K562 (cell line): ENCODE measurements around the gene EFCC1. TPM values are rescaled to one million over a fixed set of nuclear protein-coding genes. Genes with fewer than 3 reads are reported as not detected.

Experiments
- ATAC-seq: fragments of 200-7000 bp; cut with Tn5 transposase; 3 replicates; pipeline ENCODE4 v1.9.1; 2020; ENCODE audit warnings: moderate library complexity
- BruUV-seq: library from RNA; stranded (reverse); fragments of 400-500 nt; replicated peaks from 2 replicates; lab custom pipeline; 2021; lab: Mats Ljungman, UMichigan
- CTCF ChIA-PET: fragments of 300-600 bp; formaldehyde crosslinking; extraction: SDS; loops from one replicate; lab custom pipeline; 2021; ENCODE audit warnings: low intra/inter-chr PET ratio; lab: Yijun Ruan, JAX
- POLR2A ChIA-PET: fragments of 300-600, 350-650 bp; sonication (Branson Sonifier 250); formaldehyde crosslinking; extraction: SDS; loops from one replicate; lab custom pipeline; 2021; ENCODE audit warnings: antibody characterized with exemption, inconsistent platforms; lab: Yijun Ruan, JAX
- DNase-seq, 4 experiments: peaks; one replicate each; pipeline versions ENCODE4 v3.0.0 to v3.0.0-alpha.2; 2011 to 2018; ENCODE audit warnings: low spot score in 3 of 4, mixed read lengths in 3 of 4; ENCODE audit errors: extremely low read depth in 1 of 4
- FAIRE-seq: peaks from 2 replicates; lab custom pipeline; 2011; peaks lifted over from hg19 to GRCh38; lab: Jason Lieb, UNC
- H2AFZ ChIP-seq: 2 replicates; pipeline ENCODE4 v1.6.0; 2011; ENCODE audit warnings: low read depth, low read length, control low read depth, inconsistent platforms
- H3K27ac ChIP-seq: fragments of 200-600 bp; 3 replicates; pipeline ENCODE4 v1.8.0; 2011; ENCODE audit warnings: low read depth, mild to moderate bottlenecking, control low read depth, inconsistent platforms, low read length, moderate library complexity, mixed read lengths; ENCODE audit errors: extremely low read depth
- H3K27me3 ChIP-seq, 2 experiments: fragments of 300-600 bp in 1 of 2; 2 replicates in 1 of 2; 3 replicates in 1 of 2; pipeline versions ENCODE4 v1.6.0 to v1.8.0; 2011; ENCODE audit warnings: inconsistent platforms in 2 of 2, low read length in 2 of 2, mild to moderate bottlenecking in 1 of 2, mixed read lengths in 1 of 2, moderate library complexity in 1 of 2; ENCODE audit not compliant: control insufficient read depth in 2 of 2, insufficient read depth in 2 of 2
- H3K36me3 ChIP-seq: fragments of 300-600 bp; 3 replicates; pipeline ENCODE4 v1.8.0; 2011; ENCODE audit warnings: mild to moderate bottlenecking, low read length, inconsistent platforms; ENCODE audit not compliant: control insufficient read depth, insufficient read depth
- H3K4me1 ChIP-seq, 2 experiments: fragments of 200-600 bp in 1 of 2; replicated peaks in 1 of 2; 2 replicates in 1 of 2; 3 replicates in 1 of 2; pipeline versions ENCODE4 v1.5.1 to v1.8.0; 2011; ENCODE audit warnings: inconsistent platforms in 2 of 2, low read length in 2 of 2, mild to moderate bottlenecking in 1 of 2, mixed read lengths in 1 of 2, moderate library complexity in 1 of 2; ENCODE audit not compliant: control insufficient read depth in 2 of 2, insufficient read depth in 2 of 2
- H3K4me2 ChIP-seq: 2 replicates; pipeline ENCODE4 v1.6.1; 2011; ENCODE audit warnings: low read length, control low read depth, inconsistent platforms, mixed read lengths; ENCODE audit not compliant: insufficient read depth
- H3K4me3 ChIP-seq: fragments of 200-600 bp; sonication (generic), shearing (Covaris generic); 2 replicates; pipeline ENCODE4 v1.5.1; 2016; ENCODE audit warnings: control low read depth, inconsistent platforms
- H3K79me2 ChIP-seq: fragments of 200-600 bp; 3 replicates; pipeline ENCODE4 v1.8.0; 2011; ENCODE audit warnings: low read length, inconsistent platforms; ENCODE audit not compliant: control insufficient read depth, insufficient read depth
- H3K9ac ChIP-seq, 2 experiments: 2 replicates each; pipeline versions ENCODE4 v1.6.0 to v1.6.1; 2011; ENCODE audit warnings: low read depth in 2 of 2, low read length in 2 of 2, control low read depth in 1 of 2, inconsistent platforms in 1 of 2, mild to moderate bottlenecking in 1 of 2, mixed read lengths in 1 of 2; ENCODE audit not compliant: insufficient read depth in 1 of 2
- H3K9me1 ChIP-seq: one replicate; pipeline ENCODE4 v1.6.0; 2011; ENCODE audit warnings: inconsistent platforms, mild to moderate bottlenecking, low read length, moderate library complexity; ENCODE audit not compliant: control insufficient read depth, insufficient read depth
- H3K9me3 ChIP-seq: replicated peaks from 2 replicates; pipeline ENCODE4 v1.5.1; 2011; ENCODE audit warnings: low read depth, low read length, inconsistent platforms; ENCODE audit not compliant: control insufficient read depth, insufficient read depth
- H4K20me1 ChIP-seq: replicated peaks from 2 replicates; pipeline ENCODE4 v1.6.1; 2011; ENCODE audit warnings: low read length, inconsistent platforms, mixed read lengths; ENCODE audit not compliant: control insufficient read depth, insufficient read depth
- BACH1 ChIP-seq: fragments of 200-800 bp; sonication (Bioruptor generic); IDR thresholded peaks from 2 replicates; pipeline ENCODE4 v1.6.1; 2016; ENCODE audit warnings: missing genetic modification characterization, missing compliant biosample characterization
- BHLHE40 ChIP-seq: IDR thresholded peaks from 2 replicates; pipeline ENCODE4 v1.6.1; 2011; ENCODE audit warnings: low read length, improper control_type of control experiment
- CSDE1 ChIP-seq, 2 experiments: fragments of 450-650 bp; IDR thresholded peaks; 2 replicates each; pipeline ENCODE4 v1.6.1; 2016; ENCODE audit warnings: mild to moderate bottlenecking in 1 of 2
- RFX7 ChIP-seq: fragments of 250-450 bp; sonication (Bioruptor Pico); IDR thresholded peaks from 2 replicates; pipeline ENCODE4 v1.5.1; 2021; ENCODE audit warnings: mild to moderate bottlenecking
- SP2 ChIP-seq: IDR thresholded peaks from 2 replicates; pipeline ENCODE4 v1.6.1; 2011; ENCODE audit warnings: mild to moderate bottlenecking, low read depth, low read length, moderate library complexity; ENCODE audit not compliant: poor library complexity, severe bottlenecking; ENCODE audit errors: extremely low read depth
- TCF3 ChIP-seq: sonication (generic); formaldehyde crosslinking; IDR thresholded peaks from 2 replicates; pipeline ENCODE4 v1.4.0; 2020; ENCODE audit warnings: mild to moderate bottlenecking, missing genetic modification reagents
- THAP12 ChIP-seq: fragments of 250-450 bp; sonication (Bioruptor Pico); IDR thresholded peaks from 2 replicates; pipeline ENCODE4 v1.9.0; 2021; ENCODE audit warnings: mild to moderate bottlenecking, inconsistent platforms
- TRIM28 ChIP-seq: fragments of 450-650 bp; IDR thresholded peaks from 2 replicates; pipeline ENCODE4 v1.6.1; 2017
- ZNF584 ChIP-seq: fragments of 200-800 bp; sonication (Bioruptor generic); IDR thresholded peaks from 2 replicates; pipeline ENCODE4 v1.6.1; 2016; ENCODE audit warnings: low read depth, mild to moderate bottlenecking, missing genetic modification characterization, missing compliant biosample characterization
- ZNF77 ChIP-seq: fragments of 250-450 bp; sonication (Bioruptor Pico); IDR thresholded peaks from 2 replicates; pipeline ENCODE4 v1.5.0; 2020
- ZSCAN32 ChIP-seq: fragments of 450-650 bp; formaldehyde crosslinking; IDR thresholded peaks from 2 replicates; pipeline ENCODE4 v1.4.0; 2020; ENCODE audit warnings: mild to moderate bottlenecking, moderate library complexity
- WGBS: fragments of 100-300 bp; shearing (Covaris generic); methylation state at CpG from one replicate; pipeline ENCODE4 v1.1.6; 2016; ENCODE audit warnings: low coverage, mixed read lengths; ENCODE audit not compliant: insufficient coverage; ENCODE audit errors: missing lambda C conversion rate; 5-methylcytosine and 5-hydroxymethylcytosine counted together
- in situ Hi-C: fragments of 300-500 bp; cut with MboI; formaldehyde crosslinking; loops from 4 replicates; pipeline ENCODE4 v1.15.0; 2018; ENCODE audit warnings: inconsistent platforms, mixed read lengths
- intact Hi-C: fragments of 100-400 bp; cut with micrococcal nuclease; formaldehyde crosslinking; loops from 2 replicates; pipeline ENCODE4 v1.14.2; 2022
- polyA plus RNA-seq, 8 experiments: library from polyadenylated mRNA; depleted of rRNA in 4 of 8; stranded (reverse) in 5 of 8; unstranded in 3 of 8; fragments of >200 nt; fragmentation: Nextera tagmentation in 2 of 8; fragmentation: Illumina TruSeq in 1 of 8; extraction: Ambion mirVana in 2 of 8; extraction: Trizol in 1 of 8; gene quantifications; 2 replicates each; pipeline versions ENCODE4 v1.2.1 to v1.2.3, GENCODE V29; 2011 to 2014; ENCODE audit warnings: inconsistent platforms in 1 of 8, missing spikeins in 1 of 8
- total RNA-seq, 7 experiments: library from RNA; depleted of rRNA in 6 of 7; stranded (reverse); fragments of >200 nt in 6 of 7; fragmentation: Illumina TruSeq in 2 of 7; extraction: Trizol in 2 of 7; gene quantifications; 2 replicates each; pipeline versions ENCODE4 v1.2.1 to v1.2.3, GENCODE V29; 2011 to 2021; ENCODE audit warnings: low replicate concordance in 1 of 7
- TF ChIP-seq, protein P1 (sequence below), 2 experiments: IDR thresholded peaks in 1 of 2; conservative IDR thresholded peaks in 1 of 2; 2 replicates each; pipeline ENCODE4 v1.6.1; 2016; ENCODE audit warnings: low read depth in 2 of 2, mild to moderate bottlenecking in 1 of 2, missing compliant biosample characterization in 1 of 2, missing genetic modification characterization in 1 of 2, moderate library complexity in 1 of 2

The EFCC1 gene
- total and polyA plus RNA-seq, 9 of the 15 experiments (the other 6 are each of a cell fraction or from before 2014, with no cell fraction given), result not detected

DNA sequence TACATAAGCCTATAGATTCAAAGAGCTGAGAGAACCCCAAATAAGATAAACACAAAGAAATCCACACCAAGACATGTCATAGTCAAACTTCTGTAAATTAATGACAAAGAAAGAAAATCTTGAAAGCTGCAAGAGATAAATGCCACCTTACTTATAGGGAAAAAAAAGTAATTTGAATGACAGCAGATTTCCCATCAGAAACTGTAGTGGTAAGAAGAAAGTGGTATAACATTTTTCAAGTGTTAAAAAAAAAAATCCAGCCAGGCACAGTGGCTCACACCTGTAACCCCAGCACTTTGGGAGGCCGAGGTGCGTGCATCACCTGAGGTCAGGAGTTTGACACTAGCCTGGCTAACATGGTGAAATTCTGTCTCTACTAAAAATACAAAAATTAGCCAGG is 44.7 kb upstream of the EFCC1 start:
- BruUV-seq, result no TSS peak
- no peaks in the 10 kb centered on the region for H3K9me1 ChIP-seq
- TF ChIP-seq ZNF584 (no peak), ZSCAN32 (CRISPR knock-in tag) (no peak), CSDE1 (IDR thresholded peaks at IDR 0.05) (no peak), SP2 (no peak), TRIM28 (0 out of 2 replicates have a peak, but pooled peaks have one; percentile 53), BHLHE40 (no peak)
- FAIRE-seq (no peak), DNase-seq (no peak), ATAC-seq (no peak)
- ChIA-PET POLR2A (no interaction called here), CTCF (no interaction called here)
- 0% methylated on average over 2 of the region's 2 CpGs for WGBS
- H3K9me3 ChIP-seq, result no peaks in the 10 kb centered on the region
- H3K9ac ChIP-seq, result no peak overlapping the region
- H3K4me3 ChIP-seq, result no peak overlapping the region
- H3K36me3 ChIP-seq, result no peaks in the 10 kb centered on the region
- H4K20me1 ChIP-seq, result no peaks in the 10 kb centered on the region
- in situ Hi-C loops (no loop called here), intact Hi-C loops (no loop called here)
- no peaks in the 10 kb centered on the region for H3K79me2 ChIP-seq
- H2AFZ ChIP-seq, result no peak overlapping the region
- no peaks in the 10 kb centered on the region for H3K4me1 ChIP-seq
- peaks cover 0 to 5% of the 10 kb centered on the region in 2 experiments; a peak in 2 of 5 replicates for H3K27me3 ChIP-seq
- H3K4me2 ChIP-seq, result no peak overlapping the region
- no peak overlapping the region for H3K27ac ChIP-seq

- Histone ChIP-seq H3K9ac (no peak overlapping the region), H3K79me2 (no peaks in the 10 kb centered on the region), H3K9me1 (no peaks in the 10 kb centered on the region), H4K20me1 (no peaks in the 10 kb centered on the region), H3K27me3 (peaks cover 0 to 6% of the 10 kb centered on the region in 2 experiments; a peak in 2 of 5 replicates), H3K27ac (no peak overlapping the region), H3K9me3 (no peaks in the 10 kb centered on the region), H2AFZ (no peak overlapping the region), H3K4me1 (no peaks in the 10 kb centered on the region; a peak in 2 of 5 replicates), H3K36me3 (no peaks in the 10 kb centered on the region), H3K4me3 (no peak overlapping the region), H3K4me2 (no peak overlapping the region)
- intact Hi-C loops, result no loop called here
- DNase-seq, result no peak
- ChIA-PET POLR2A (no interaction called here), CTCF (no interaction called here)
- BruUV-seq, result no TSS peak
- WGBS, result 27% methylated on average over 7 of the region's 9 CpGs
- no peak for FAIRE-seq
- in situ Hi-C loops, result no loop called here
- no peak for ATAC-seq
- TF ChIP-seq, protein P1, sequence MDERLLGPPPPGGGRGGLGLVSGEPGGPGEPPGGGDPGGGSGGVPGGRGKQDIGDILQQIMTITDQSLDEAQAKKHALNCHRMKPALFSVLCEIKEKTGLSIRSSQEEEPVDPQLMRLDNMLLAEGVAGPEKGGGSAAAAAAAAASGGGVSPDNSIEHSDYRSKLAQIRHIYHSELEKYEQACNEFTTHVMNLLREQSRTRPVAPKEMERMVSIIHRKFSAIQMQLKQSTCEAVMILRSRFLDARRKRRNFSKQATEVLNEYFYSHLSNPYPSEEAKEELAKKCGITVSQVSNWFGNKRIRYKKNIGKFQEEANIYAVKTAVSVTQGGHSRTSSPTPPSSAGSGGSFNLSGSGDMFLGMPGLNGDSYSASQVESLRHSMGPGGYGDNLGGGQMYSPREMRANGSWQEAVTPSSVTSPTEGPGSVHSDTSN (CRISPR knock-in tag; IDR thresholded peaks at IDR 0.05; ENCODE audit: low read depth), result no peak
- TF ChIP-seq, protein P1 (tag; conservative IDR thresholded peaks at IDR 0.05; ENCODE audit: low read depth), result no peak
- TF ChIP-seq BACH1 (tag) (no peak), RFX7 (CRISPR knock-in tag) (no peak), ZNF77 (CRISPR knock-in tag) (no peak), TCF3 (CRISPR knock-in tag) (no peak), THAP12 (CRISPR knock-in tag) (no peak)
Observed at GRCh38 chr3:128965280-128965679, 35.8 kb upstream of the EFCC1 start.
